GM18873 (cell line): Measurements from ENCODE around the gene CCDC138.

ENCODE experiments used
- ATAC-seq: cut with Tn5 transposase; IDR thresholded peaks from one replicate; pipeline ENCODE4 v1.9.1; 2021; ENCODE audit warnings: mild to moderate bottlenecking, moderate library complexity, moderate number of reproducible peaks; ENCODE audit not compliant: unreplicated experiment, low FRiP score

The CCDC138 gene

GRCh38 chr2:108824316-108825070 is 37.9 kb downstream of the CCDC138 start:
- no peak for ATAC-seq

GRCh38 chr2:108825254-108825653 is 38.7 kb downstream of the CCDC138 start:
- no peak for ATAC-seq

- ATAC-seq: no peak
Measured at GRCh38 chr2:108825736-108826135, 39.2 kb downstream of the CCDC138 start.

GRCh38 chr2:108829578-108830310 is 43.2 kb downstream of the CCDC138 start:
- no peak for ATAC-seq

GRCh38 chr2:108833219-108833618 is 46.6 kb downstream of the CCDC138 start:
- no peak for ATAC-seq

GRCh38 chr2:108834620-108835019 is 48.0 kb downstream of the CCDC138 start:
- no peak for ATAC-seq

- no peak for ATAC-seq
Measured at GRCh38 chr2:108835040-108835439, 48.5 kb downstream of the CCDC138 start.

GRCh38 chr2:108837198-108837597 is 50.6 kb downstream of the CCDC138 start:
- no peak for ATAC-seq

GRCh38 chr2:108841506-108841905 is 54.9 kb downstream of the CCDC138 start:
- no peak for ATAC-seq

- no peak for ATAC-seq
Measured at GRCh38 chr2:108845923-108846322, 59.4 kb downstream of the CCDC138 start.

GRCh38 chr2:108847000-108847399 is 60.4 kb downstream of the CCDC138 start:
- no peak for ATAC-seq

GRCh38 chr2:108852375-108852774 is 65.8 kb downstream of the CCDC138 start:
- no peak for ATAC-seq

GRCh38 chr2:108853421-108853820 is 66.8 kb downstream of the CCDC138 start:
- no peak for ATAC-seq

GRCh38 chr2:108854484-108854883 is 67.9 kb downstream of the CCDC138 start:
- no peak for ATAC-seq

GRCh38 chr2:108855194-108855593 is 68.6 kb downstream of the CCDC138 start:
- no peak for ATAC-seq

GRCh38 chr2:108858894-108859293 is 72.3 kb downstream of the CCDC138 start:
- ATAC-seq: no peak

GRCh38 chr2:108866041-108866440 is 79.5 kb downstream of the CCDC138 start:
- ATAC-seq: no peak

- ATAC-seq: no peak
Measured at GRCh38 chr2:108868911-108869310, 82.3 kb downstream of the CCDC138 start.

- no peak for ATAC-seq
Measured at GRCh38 chr2:108869542-108869941, 83.0 kb downstream of the CCDC138 start.

- ATAC-seq: no peak
Measured at GRCh38 chr2:108870069-108870644, 83.6 kb downstream of the CCDC138 start.

- no peak for ATAC-seq
Measured at GRCh38 chr2:108877506-108877905, 90.9 kb downstream of the CCDC138 start.

GRCh38 chr2:108878276-108878675 is 91.7 kb downstream of the CCDC138 start:
- ATAC-seq: no peak
